ENCODE data around the gene NAALAD2. TPM values are rescaled to one million over a fixed set of nuclear protein-coding genes. Genes with fewer than 3 reads are reported as not detected.
"Not testable (repeated sequence)": the region's sequence is repeated elsewhere in the genome, so short reads cannot be mapped to it uniquely, and the experiment has no call there.

Gene NAALAD2
- polyA plus RNA-seq (2014; cell fraction: cytosol; rRNA removed), result 73.1 and 88.1 TPM in 2 replicates
- polyA plus RNA-seq (2014; cell fraction: nucleus; rRNA removed), result 381 and 482 TPM in 2 replicates

DNA sequence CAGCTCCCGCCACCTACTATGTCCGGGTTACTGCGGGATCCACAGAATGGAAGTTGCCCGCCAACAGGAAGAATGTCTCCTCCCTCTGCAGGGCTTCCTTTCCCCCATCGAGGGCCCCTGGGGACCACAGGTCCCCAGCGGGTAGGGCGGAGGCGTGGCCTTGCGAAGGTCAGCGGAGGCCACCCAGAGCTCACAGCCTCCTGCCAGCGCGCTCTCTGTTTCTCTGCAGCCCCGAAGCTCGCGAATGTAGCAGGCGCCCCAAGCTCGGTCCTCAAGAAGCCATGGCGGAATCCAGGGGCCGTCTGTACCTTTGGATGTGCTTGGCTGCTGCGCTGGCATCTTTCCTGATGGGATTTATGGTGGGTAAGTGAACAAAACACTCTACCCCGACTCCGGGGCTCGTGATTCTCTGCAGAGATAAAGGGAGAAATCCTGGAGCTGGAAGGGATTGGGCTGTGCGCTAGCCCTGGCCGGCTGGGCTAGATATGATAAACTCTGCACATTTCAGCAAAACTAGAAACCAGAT, at the start of gene NAALAD2:
TSS of gene NAALAD2 (plus strand) at position 186 of the 526 bp plus-strand sequence. CDS start at position 282, 96 bp downstream.
- DNase-seq (ENCODE audit: low spot score), result peak; percentile 97

DNA sequence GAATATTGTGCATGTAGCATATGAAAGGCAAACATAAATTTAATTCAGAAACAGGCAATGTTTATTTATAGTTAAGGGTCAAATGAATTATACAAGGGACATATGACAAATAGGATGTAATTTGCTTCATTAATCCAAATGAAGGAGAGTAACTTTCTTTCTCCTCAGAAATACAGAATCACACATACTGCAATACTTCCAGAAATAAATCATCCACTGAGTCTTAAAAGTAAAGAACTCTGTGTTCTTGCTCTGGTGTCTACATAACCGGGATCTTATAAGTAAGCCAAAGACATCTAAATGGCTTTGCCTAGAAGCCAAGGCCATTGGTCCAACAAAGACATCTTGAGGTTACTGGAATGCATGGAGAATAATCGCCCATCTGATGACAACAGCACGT, 48.8 kb upstream of the NAALAD2 start, which contains the start of gene UBTFL1:
TSS of gene UBTFL1 (plus strand) at position 301 of the 400 bp plus-strand sequence. CDS start at position 301, 0 bp downstream.
- not testable (repeated sequence) for DNase-seq (ENCODE audit: low spot score)

DNA sequence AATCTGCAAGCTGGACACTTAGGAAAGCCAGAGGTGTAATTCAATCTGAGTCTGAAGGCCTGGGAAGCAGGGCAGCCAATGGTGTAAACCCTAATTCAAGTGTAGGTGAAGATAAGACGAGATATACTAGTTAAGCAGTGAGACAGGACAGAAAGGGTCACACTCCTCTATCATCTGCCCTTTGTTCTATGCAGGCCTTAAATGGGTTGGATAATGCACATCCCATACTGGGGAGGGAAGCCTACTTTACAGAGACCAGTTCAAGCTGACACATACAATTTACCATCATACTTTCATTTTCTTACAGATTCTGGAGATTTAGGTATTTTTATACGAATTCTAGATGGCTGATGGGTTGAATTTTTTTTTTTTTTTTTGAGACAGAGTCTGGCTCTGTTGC, 45.7 kb upstream of the NAALAD2 start:
- DNase-seq (ENCODE audit: low spot score), result peak; percentile 97

DNA sequence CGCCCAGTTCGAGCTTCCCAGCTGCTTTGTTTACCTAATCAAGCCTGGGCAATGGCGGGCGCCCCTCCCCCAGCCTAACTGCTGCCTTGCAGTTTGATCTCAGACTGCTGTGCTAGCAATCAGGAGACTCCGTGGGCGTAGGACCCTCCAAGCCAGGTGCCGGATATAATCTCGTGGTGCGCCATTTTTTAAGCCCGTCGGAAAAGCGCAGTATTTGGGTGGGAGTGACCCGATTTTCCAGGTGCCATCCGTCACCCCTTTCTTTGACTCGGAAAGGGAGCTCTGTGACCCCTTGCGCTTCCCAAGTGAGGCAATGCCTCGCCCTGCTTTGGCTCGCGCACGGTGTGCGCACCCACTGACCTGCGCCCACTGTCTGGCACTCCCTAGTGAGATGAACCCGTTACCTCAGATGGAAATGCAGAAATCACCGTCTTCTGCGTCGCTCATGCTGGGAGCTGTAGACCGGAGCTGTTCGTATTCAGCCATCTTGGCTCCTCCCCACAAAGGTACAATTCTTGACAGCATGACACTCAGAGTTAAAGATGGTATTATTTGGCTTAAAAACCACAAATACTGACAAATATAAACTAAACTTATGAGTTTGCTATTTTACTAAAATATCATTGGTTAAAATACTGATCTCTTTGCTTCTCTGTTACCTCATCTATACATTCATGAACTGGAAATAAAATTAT, 39.1 kb upstream of the NAALAD2 start:
- not testable (repeated sequence) for DNase-seq (ENCODE audit: low spot score)

DNA sequence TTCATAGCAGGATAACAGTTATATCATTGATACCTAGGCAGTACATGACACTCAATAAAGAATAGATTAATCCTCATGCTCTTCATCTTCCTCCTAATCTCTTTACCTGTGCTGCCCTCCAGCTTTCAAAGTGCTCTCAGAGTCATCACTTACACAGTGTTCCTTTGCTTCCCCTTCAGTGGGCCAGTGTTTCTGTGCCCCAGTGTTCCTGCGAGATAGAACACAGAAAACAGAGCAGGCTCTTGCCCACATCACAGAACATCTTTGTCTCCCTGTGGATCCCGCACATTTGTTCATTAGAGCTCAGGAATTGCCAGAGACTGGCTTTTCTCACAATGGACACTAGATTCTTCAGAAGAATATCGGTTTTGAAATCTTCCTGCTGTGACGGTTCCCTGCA, 36.2 kb upstream of the NAALAD2 start:
- peak; percentile 69 for DNase-seq (ENCODE audit: low spot score)

GRCh38 chr11:90100431-90100830, 34.0 kb upstream of the NAALAD2 start:
- DNase-seq (ENCODE audit: low spot score), result no peak

DNA sequence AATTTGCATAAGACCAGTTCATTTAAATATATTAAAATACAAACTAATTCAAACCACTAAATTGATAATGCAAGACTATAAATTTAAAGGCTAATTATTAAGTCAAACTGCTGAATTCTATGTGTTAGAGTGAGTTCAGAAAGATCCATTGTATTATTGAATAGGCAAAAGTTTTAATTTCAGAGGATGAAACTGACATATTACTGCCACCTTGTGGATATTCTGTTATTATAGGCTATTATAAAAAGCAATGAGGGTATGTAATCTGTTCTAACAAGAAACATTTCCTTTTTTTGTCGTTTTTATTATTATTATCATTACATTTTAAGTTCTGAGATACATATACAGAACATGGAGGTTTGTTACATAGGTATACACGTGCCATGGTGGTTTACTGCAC, 20.9 kb upstream of the NAALAD2 start:
- peak; percentile 39 for DNase-seq (ENCODE audit: low spot score)

DNA sequence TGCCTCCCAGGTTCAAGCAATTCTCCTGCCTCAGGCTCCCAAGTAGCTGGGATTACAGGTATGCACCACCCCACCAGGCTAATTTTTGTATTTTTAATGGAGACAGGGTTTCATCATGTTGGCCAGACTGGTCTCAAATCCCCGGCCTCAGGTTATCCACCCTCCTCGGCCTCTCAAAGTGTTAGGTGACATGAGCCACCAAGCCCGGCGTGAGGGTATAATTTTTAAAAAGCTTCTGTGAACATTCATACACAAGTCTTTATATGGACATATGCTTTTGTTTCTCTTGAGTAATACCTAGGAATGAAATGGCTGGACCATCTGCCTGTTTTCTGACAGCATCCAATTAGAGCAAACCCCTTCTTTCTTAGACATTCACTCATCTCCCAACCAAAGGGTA, 14.3 kb upstream of the NAALAD2 start:
- no peak for DNase-seq (ENCODE audit: low spot score)

DNA sequence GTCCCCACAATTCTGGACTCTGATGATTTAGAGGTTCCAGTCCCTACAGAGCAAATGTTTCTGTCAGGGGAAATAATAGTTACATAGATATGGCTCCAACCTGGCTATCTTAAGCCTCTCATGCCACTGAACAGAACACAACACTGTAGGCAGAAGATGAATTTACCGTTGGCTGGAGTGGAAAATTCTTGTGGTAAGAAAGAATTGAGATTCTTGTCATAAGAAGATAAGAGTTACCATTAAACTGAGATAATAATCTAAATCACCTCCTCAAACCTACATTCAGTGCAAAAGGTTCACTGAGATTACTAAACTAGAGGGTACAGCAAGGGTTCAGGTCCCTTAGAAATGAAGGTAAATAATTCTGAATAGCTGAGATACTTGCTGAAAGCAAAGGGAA, 10.1 kb upstream of the NAALAD2 start:
- DNase-seq (ENCODE audit: low spot score), result no peak

DNA sequence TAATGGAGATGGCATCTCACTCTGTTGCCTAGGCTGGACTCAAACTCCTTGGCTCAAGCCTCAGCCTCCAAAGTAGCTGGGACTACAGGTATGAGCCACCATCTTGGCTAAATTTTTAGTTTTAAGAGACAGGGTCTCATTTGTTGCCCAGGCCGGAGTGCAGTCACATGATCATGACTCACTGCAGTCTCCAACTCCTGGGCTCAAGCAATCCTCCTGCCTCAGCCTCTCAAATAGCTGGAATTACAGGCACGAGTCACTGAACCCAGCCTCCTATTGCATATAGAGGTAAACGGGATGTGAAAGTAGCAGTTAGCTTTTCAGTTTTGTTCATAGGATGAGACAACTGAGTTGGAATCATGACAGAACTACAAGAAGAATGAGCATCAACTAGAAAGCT, 9.5 kb upstream of the NAALAD2 start:
- no peak for DNase-seq (ENCODE audit: low spot score)

GRCh38 chr11:90133560-90134477, 644 bp upstream of the NAALAD2 start:
- DNase-seq (ENCODE audit: low spot score), result no peak

GRCh38 chr11:90135016-90135415, 553 bp downstream of the NAALAD2 start:
- DNase-seq (ENCODE audit: low spot score), result no peak

DNA sequence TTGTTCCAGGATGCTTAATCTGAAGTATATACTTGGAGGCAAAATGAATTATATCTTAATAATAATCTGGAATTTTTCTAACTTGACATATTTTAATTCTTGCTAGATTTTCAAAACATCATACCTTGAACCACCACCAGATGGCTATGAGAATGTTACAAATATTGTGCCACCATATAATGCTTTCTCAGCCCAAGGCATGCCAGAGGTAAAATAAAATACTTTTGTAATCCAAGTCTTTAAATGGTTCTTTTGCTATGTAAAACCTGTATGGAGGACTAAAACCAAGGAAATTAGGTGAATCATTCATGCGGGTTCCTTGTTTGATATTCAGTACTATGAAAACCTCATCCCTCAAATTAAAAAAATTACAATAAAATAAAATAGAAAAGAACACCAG, 14.4 kb downstream of the NAALAD2 start:
- DNase-seq (ENCODE audit: low spot score), result no peak

GRCh38 chr11:90166982-90167573, 32.6 kb downstream of the NAALAD2 start:
- not testable (repeated sequence) for DNase-seq (ENCODE audit: low spot score)

- DNase-seq (ENCODE audit: low spot score), result not testable (repeated sequence)
These were observed 33.2 kb downstream of the NAALAD2 start for GRCh38 chr11:90167704-90168103.

- DNase-seq (ENCODE audit: low spot score), result no peak
These were observed 34.1 kb downstream of the NAALAD2 start for GRCh38 chr11:90168571-90168970.

GRCh38 chr11:90171359-90171758, 36.9 kb downstream of the NAALAD2 start:
- no peak for DNase-seq (ENCODE audit: low spot score)

DNA sequence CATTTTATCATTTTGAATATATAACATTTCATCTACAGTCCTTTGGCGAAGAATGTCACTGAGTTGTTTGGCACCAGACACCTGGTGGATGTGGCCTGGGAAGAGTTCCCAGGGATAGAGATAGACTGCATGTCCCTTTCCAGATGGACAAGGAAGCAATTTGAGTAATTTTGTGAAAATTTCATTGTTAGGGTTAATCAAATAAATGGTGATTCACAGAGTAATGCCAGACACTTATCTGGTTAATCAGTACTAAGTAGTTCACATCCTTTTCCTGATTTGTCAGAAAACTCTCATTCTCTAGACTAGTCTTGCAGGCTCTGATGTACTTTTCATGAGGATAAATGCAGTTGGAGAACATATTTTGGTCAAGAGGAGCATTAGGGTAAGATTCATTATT, 41.6 kb downstream of the NAALAD2 start:
- DNase-seq (ENCODE audit: low spot score), result no peak

DNA sequence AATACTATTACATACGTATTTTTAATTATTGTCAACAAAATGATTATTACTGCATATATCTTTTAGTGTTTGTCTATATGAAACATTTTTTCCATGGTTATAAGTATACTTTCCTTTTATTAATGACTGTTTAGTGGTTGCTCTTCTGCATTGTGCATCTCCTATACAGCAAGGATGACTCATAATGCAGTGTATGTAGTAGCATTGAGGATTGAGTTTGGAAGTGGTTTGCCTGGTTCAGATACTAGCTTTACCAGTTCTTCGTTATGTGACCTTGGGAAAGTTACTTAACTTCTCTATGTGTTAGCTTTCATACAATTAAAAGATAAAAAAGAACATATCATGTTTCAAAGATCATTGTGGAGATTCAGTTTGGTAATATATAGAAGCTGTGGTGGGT, 44.3 kb downstream of the NAALAD2 start:
- DNase-seq (ENCODE audit: low spot score), result no peak

- DNase-seq (ENCODE audit: low spot score), result no peak
These were observed 45.5 kb downstream of the NAALAD2 start for GRCh38 chr11:90179923-90180322.

DNA sequence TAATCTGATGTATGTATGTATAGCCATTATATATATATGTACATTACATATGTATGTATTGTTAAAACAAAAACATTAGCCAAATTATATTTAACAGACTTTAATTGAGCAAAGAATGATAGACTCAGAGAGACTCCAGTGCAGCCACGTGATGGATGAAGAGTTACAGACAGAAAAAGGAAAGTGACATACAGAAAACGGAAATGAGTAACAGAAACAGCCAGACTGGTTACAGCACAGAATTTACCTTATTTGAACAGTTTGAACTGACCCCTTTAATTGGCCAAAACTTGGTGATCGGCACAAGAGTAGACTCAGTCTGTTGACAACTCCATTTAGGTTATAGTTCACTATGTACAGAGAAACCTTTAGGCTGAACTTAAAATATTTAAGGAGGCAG, 53.4 kb downstream of the NAALAD2 start:
- no peak for DNase-seq (ENCODE audit: low spot score)

- DNase-seq (ENCODE audit: low spot score), result no peak
These were observed 54.5 kb downstream of the NAALAD2 start for GRCh38 chr11:90189011-90189410.

All from SK-N-DZ (cell line).